ENCODE measurements around the gene SYTL3. TPM values are rescaled to one million over a fixed set of nuclear protein-coding genes. Genes with fewer than 3 reads are reported as not detected.

SYTL3 gene
- total RNA-seq, 2 donors from 2014 or later: 3.7 to 4.4 TPM

- ATAC-seq: peak in 1 of 2 donors; percentile 9
- no peak for DNase-seq
- intact Hi-C loops (cut with DNase I): no loop called here
Measured at GRCh38 chr6:158812611-158813010, 162.8 kb downstream of the SYTL3 start.

DNA sequence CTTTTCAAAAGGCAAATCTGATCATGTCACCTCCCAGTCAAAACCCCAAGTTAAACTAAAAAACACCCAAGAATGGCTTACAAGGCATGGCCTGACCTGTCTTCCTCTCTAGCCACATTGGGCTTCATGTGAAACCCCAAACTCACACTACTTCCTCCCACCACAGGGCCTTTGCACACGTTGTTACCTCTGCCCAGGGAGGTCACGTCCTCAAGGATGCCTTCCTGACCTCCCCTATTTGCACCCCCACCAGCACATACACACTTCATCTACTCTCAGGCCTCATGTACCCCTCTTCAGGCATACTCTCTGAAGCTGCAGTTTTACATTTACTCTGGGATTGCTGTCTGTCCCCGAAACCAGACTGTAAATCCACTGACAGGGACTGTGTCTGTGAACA is 163.2 kb downstream of the SYTL3 start:
- ATAC-seq (no peak), DNase-seq (no peak)
- intact Hi-C loops (cut with DNase I): no loop called here

Small RNA genes within 50 kb of the gene (microRNA-seq; reads per million reads assigned to microRNA genes)
- gene MIR3918 (0 to 0.82 reads per million in 2 donors), gene MIR7161 (0 reads per million in 2 donors)

Other genes with a start within 250 kb of the SYTL3 start
- 10 to 100 TPM; 12.5 to 13.8 TPM for gene TMEM181, start 90.0 kb upstream of the SYTL3 start, total RNA-seq
- gene DYNLT1, start 5.3 kb upstream of the SYTL3 start, total RNA-seq: 10 to 100 TPM; 73.6 to 90.6 TPM
- 100 to 1,000 TPM; 140 to 217 TPM for gene EZR, start 169.3 kb downstream of the SYTL3 start, total RNA-seq

Data from left cardiac atrium (tissue), 4 donors.